OCI-LY7 (cell line): ENCODE results near the gene FAM174A.

Experiments
- EZH2phosphoT487 ChIP-seq: fragments of 200-600 bp; sonication (generic); IDR thresholded peaks from 2 replicates; pipeline ENCODE4 v1.6.1; 2018; ENCODE audit warnings: low read depth, borderline replicate concordance, mild to moderate bottlenecking, mixed run types, antibody characterized with exemption, low read length, moderate library complexity, mixed read lengths
- TF ChIP-seq, protein P1 (sequence below): fragments of 200-600 bp; sonication (generic); conservative IDR thresholded peaks from 2 replicates; pipeline ENCODE4 v1.5.1; 2014; ENCODE audit warnings: mild to moderate bottlenecking, antibody characterized with exemption, low read length, moderate library complexity, mixed read lengths

DNA sequence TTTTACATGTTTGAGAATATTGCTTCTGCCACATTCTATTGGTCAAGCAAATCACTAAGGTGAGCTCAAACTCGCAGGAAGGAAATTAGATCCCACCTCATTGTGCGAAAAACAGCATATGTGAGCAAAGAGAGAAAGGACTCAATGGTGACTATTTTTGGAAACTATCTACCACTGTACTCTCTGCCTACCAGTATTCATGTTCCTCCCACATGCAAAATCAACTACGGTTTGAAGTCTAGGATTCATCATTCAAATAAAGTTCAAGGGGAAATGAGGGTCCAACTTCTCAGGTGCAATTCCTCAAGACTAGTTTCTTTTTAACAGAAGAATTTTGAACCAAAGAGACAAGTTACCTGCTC lies 60.6 kb downstream of the FAM174A start:
- TF ChIP-seq, protein P1, sequence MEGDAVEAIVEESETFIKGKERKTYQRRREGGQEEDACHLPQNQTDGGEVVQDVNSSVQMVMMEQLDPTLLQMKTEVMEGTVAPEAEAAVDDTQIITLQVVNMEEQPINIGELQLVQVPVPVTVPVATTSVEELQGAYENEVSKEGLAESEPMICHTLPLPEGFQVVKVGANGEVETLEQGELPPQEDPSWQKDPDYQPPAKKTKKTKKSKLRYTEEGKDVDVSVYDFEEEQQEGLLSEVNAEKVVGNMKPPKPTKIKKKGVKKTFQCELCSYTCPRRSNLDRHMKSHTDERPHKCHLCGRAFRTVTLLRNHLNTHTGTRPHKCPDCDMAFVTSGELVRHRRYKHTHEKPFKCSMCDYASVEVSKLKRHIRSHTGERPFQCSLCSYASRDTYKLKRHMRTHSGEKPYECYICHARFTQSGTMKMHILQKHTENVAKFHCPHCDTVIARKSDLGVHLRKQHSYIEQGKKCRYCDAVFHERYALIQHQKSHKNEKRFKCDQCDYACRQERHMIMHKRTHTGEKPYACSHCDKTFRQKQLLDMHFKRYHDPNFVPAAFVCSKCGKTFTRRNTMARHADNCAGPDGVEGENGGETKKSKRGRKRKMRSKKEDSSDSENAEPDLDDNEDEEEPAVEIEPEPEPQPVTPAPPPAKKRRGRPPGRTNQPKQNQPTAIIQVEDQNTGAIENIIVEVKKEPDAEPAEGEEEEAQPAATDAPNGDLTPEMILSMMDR: no peak
- no peak for TF ChIP-seq EZH2phosphoT487
